GM12878 (cell line): ENCODE measurements around the gene AIF1L.

ENCODE experiments used
- CREB1 ChIP-seq: IDR thresholded peaks from 2 replicates; pipeline ENCODE4 v1.6.1; 2012; ENCODE audit warnings: low read depth, mild to moderate bottlenecking, inconsistent platforms
- CREM ChIP-seq: IDR thresholded peaks from 2 replicates; pipeline ENCODE4 v1.6.1; 2014; ENCODE audit warnings: antibody characterized with exemption, low read depth
- CTCF ChIP-seq, 3 experiments: IDR thresholded peaks in 2 of 3; conservative IDR thresholded peaks in 1 of 3; 2 replicates each; pipeline ENCODE4 v1.5.1; 2011; ENCODE audit warnings: low read depth in 3 of 3, low read length in 3 of 3, mild to moderate bottlenecking in 3 of 3, control low read depth in 2 of 3, moderate library complexity in 2 of 3, inconsistent platforms in 1 of 3, mixed read lengths in 1 of 3; ENCODE audit not compliant: control insufficient read depth in 2 of 3, insufficient read depth in 1 of 3; ENCODE audit errors: extremely low read depth in 1 of 3
- FOXM1 ChIP-seq: IDR thresholded peaks from 2 replicates; pipeline ENCODE4 v1.6.1; 2012; ENCODE audit warnings: low read depth, mild to moderate bottlenecking, inconsistent platforms, low read length, moderate library complexity
- NFYB ChIP-seq: IDR thresholded peaks from 2 replicates; pipeline ENCODE4 v1.6.1; 2011; ENCODE audit warnings: low read depth, mild to moderate bottlenecking, low read length, improper control_type of control experiment, moderate library complexity; ENCODE audit not compliant: insufficient read depth
- SP1 ChIP-seq: IDR thresholded peaks from one replicate; pipeline ENCODE4 v1.6.1; 2011; ENCODE audit warnings: low read depth, low read length
- TF ChIP-seq, protein P1 (sequence below): fragments of 450-650 bp; IDR thresholded peaks from 2 replicates; pipeline ENCODE4 v1.6.1; 2014; ENCODE audit warnings: mild to moderate bottlenecking

DNA sequence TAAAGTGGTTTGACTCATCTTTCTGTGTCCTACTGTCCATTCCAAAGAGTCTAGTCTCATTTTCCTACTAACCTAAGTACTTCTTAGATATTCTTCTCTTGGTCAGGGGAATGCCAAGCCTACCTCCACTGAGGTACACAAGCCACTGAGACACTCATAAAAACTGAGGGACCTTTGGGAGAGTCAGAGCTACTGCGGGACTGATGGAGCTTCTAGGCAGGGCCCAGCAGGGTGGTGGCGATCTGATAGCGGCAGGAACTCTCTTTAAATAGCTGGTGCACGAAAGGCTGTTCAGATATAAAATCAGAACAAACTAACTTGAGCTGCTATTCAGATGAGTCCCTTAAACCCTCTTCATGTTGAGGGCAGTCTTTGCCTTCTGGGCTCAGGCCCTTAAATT lies 43.8 kb downstream of the AIF1L start:
- TF ChIP-seq CTCF (IDR thresholded peaks at IDR 0.05 in 2 of 3, conservative IDR thresholded peaks at IDR 0.05 in 1 of 3; ENCODE audit: control insufficient read depth in 2 of 3, extremely low read depth in 1 of 3, insufficient read depth in 1 of 3, low read depth in 3 of 3, low read length in 3 of 3) (no peak), CREM (no peak), NFYB (no peak), SP1 (no peak), FOXM1 (no peak), CREB1 (no peak)
- TF ChIP-seq, protein P1, sequence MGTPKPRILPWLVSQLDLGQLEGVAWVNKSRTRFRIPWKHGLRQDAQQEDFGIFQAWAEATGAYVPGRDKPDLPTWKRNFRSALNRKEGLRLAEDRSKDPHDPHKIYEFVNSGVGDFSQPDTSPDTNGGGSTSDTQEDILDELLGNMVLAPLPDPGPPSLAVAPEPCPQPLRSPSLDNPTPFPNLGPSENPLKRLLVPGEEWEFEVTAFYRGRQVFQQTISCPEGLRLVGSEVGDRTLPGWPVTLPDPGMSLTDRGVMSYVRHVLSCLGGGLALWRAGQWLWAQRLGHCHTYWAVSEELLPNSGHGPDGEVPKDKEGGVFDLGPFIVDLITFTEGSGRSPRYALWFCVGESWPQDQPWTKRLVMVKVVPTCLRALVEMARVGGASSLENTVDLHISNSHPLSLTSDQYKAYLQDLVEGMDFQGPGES, result no peak
